B cell (primary cell): ENCODE data around the gene PITRM1. TPM values are rescaled to one million over a fixed set of nuclear protein-coding genes. Genes with fewer than 3 reads are reported as not detected.
A peak's percentile ranks its signal among the peaks of the same experiment; 100 is the strongest.

Source experiments
- ATAC-seq: fragments of 200-7000 bp; cut with Tn5 transposase; one replicate; pipeline ENCODE4 v1.10.0; 2021; ENCODE audit warnings: low read depth, mild to moderate bottlenecking, moderate number of reproducible peaks, moderate library complexity
- CTCF ChIA-PET: fragments of 350-600 bp; sonication (Branson Sonifier 250); formaldehyde crosslinking; loops from one replicate; lab custom pipeline; 2021; ENCODE audit warnings: antibody characterized with exemption, inconsistent platforms; lab: Charles Lee
- POLR2A ChIA-PET: fragments of 350-600 bp; sonication (Branson Sonifier 250); formaldehyde crosslinking; loops from one replicate; lab custom pipeline; 2021; ENCODE audit warnings: antibody characterized with exemption; lab: Charles Lee
- DNase-seq: peaks from one replicate; pipeline ENCODE4 v3.0.0; 2013
- H2AFZ ChIP-seq: 2 replicates; pipeline ENCODE4 v1.6.1; 2012; ENCODE audit warnings: mild to moderate bottlenecking, low read depth, low read length; ENCODE audit not compliant: insufficient read depth, poor library complexity, severe bottlenecking
- H3K27ac ChIP-seq, 2 donors: 1 replicate in 1 of 2; 2 replicates in 1 of 2; pipeline ENCODE4 v1.5.1; 2012 to 2013; ENCODE audit warnings: low read length in 2 of 2, mild to moderate bottlenecking in 2 of 2, moderate library complexity in 1 of 2
- H3K27me3 ChIP-seq, 4 experiments: fragments of 200-600 bp in 1 of 4; sonication (generic) in 1 of 4; replicated peaks in 1 of 4; 1 replicate in 2 of 4; 2 replicates in 2 of 4; pipeline versions ENCODE4 v1.6.1 to v1.7.0; 2013 to 2016; ENCODE audit warnings: low read length in 3 of 4, mild to moderate bottlenecking in 2 of 4, mixed read lengths in 1 of 4, moderate library complexity in 1 of 4; ENCODE audit not compliant: insufficient read depth in 4 of 4, control insufficient read depth in 3 of 4; ENCODE audit errors: control extremely low read depth in 1 of 4
- H3K36me3 ChIP-seq, 2 experiments: replicated peaks in 1 of 2; 1 replicate in 1 of 2; 2 replicates in 1 of 2; pipeline versions ENCODE4 v1.6.1 to v1.7.1; 2013; ENCODE audit warnings: low read length in 1 of 2; ENCODE audit not compliant: insufficient read depth in 2 of 2, control insufficient read depth in 1 of 2; ENCODE audit errors: control extremely low read depth in 1 of 2, extremely low read depth in 1 of 2
- H3K4me1 ChIP-seq, 2 donors: fragments of 200-600 bp in 1 of 2; sonication (generic) in 1 of 2; 1 replicate in 1 of 2; 2 replicates in 1 of 2; pipeline versions ENCODE4 v1.5.1 to v1.6.1; 2013 to 2017; ENCODE audit warnings: low read length in 2 of 2; ENCODE audit not compliant: control insufficient read depth in 2 of 2, insufficient read depth in 2 of 2
- H3K4me2 ChIP-seq: replicated peaks from 2 replicates; pipeline ENCODE3; 2012; ENCODE audit warnings: mild to moderate bottlenecking, low read depth, low read length; ENCODE audit not compliant: poor library complexity, severe bottlenecking
- H3K4me3 ChIP-seq, 5 experiments: fragments of 200-600 bp in 1 of 5; sonication (generic) in 1 of 5; 1 replicate in 3 of 5; 2 replicates in 2 of 5; pipeline versions ENCODE4 v1.5.1 to v1.7.0; 2011 to 2016; ENCODE audit warnings: low read length in 4 of 5, mild to moderate bottlenecking in 4 of 5, low read depth in 2 of 5, control low read depth in 1 of 5, moderate library complexity in 1 of 5; ENCODE audit not compliant: insufficient read depth in 1 of 5; ENCODE audit errors: control extremely low read depth in 1 of 5, extremely low read depth in 1 of 5
- H3K79me2 ChIP-seq: fragments of 200-600 bp; sonication (generic); one replicate; pipeline ENCODE4 v1.6.0; 2016; ENCODE audit warnings: low read length; ENCODE audit not compliant: control insufficient read depth, insufficient read depth
- H3K9ac ChIP-seq: fragments of 200-600 bp; sonication (generic); 2 replicates; pipeline ENCODE4 v1.6.1; 2017; ENCODE audit warnings: mild to moderate bottlenecking, low read length, moderate library complexity
- H3K9me3 ChIP-seq, 3 donors: one replicate each; pipeline versions ENCODE4 v1.6.1 to v1.7.1; 2013; ENCODE audit warnings: low read length in 2 of 3; ENCODE audit not compliant: control insufficient read depth in 2 of 3, insufficient read depth in 1 of 3; ENCODE audit errors: control extremely low read depth in 1 of 3
- H4K20me1 ChIP-seq: 2 replicates; pipeline ENCODE4 v1.6.0; 2012; ENCODE audit warnings: mild to moderate bottlenecking, low read length; ENCODE audit not compliant: insufficient read depth, control insufficient read depth, poor library complexity, severe bottlenecking
- H3K27ac Mint-ChIP-seq: one replicate; pipeline ENCODE4 v1.8.0; 2021; ENCODE audit warnings: mixed read lengths
- H3K27me3 Mint-ChIP-seq: one replicate; pipeline ENCODE4 v1.8.0; 2021; ENCODE audit warnings: mixed read lengths
- H3K4me1 Mint-ChIP-seq: one replicate; pipeline ENCODE4 v1.8.0; 2021; ENCODE audit warnings: mixed read lengths
- H3K4me3 Mint-ChIP-seq: one replicate; pipeline ENCODE4 v1.8.0; 2021; ENCODE audit warnings: mixed read lengths
- H3K9me3 Mint-ChIP-seq: one replicate; pipeline ENCODE4 v1.8.0; 2022; ENCODE audit warnings: mixed read lengths; ENCODE audit not compliant: insufficient read depth
- EZH2 ChIP-seq: IDR thresholded peaks from 2 replicates; pipeline ENCODE4 v1.6.1; 2012; ENCODE audit warnings: borderline replicate concordance, low read depth, mild to moderate bottlenecking, moderate library complexity, low read length; ENCODE audit not compliant: insufficient read depth, poor library complexity, severe bottlenecking
- WGBS: methylation state at CpG from one replicate; pipeline ENCODE4 v1.1.5; 2013; ENCODE audit warnings: missing lambda C conversion rate; ENCODE audit not compliant: insufficient coverage; 5-methylcytosine and 5-hydroxymethylcytosine counted together
- intact Hi-C: fragments of 100-400 bp; cut with micrococcal nuclease; formaldehyde crosslinking; loops from one replicate; pipeline ENCODE4 v1.10.0; 2022
- polyA plus RNA-seq: library from polyadenylated mRNA; depleted of rRNA; stranded (reverse); fragments of >200 nt; gene quantifications from 2 replicates; pipeline ENCODE4 v1.2.3, GENCODE V29; 2012
- total RNA-seq, 2 donors: library from RNA; stranded (reverse); fragments of 120-200 nt in 1 of 2; gene quantifications; 1 replicate in 1 of 2; 2 replicates in 1 of 2; pipeline versions ENCODE4 v1.2.3 to v1.2.4, GENCODE V29; 2013 to 2022
- TF ChIP-seq, protein P1 (sequence below): fragments of 200-600 bp; IDR thresholded peaks from one replicate; pipeline ENCODE4 v1.8.0; 2022; ENCODE audit warnings: antibody characterized with exemption, mild to moderate bottlenecking

PITRM1 gene
- total and polyA plus RNA-seq, 2 donors (not counting 1 experiment from before 2014, with no cell fraction given), result 50.7 to 71.1 TPM

DNA sequence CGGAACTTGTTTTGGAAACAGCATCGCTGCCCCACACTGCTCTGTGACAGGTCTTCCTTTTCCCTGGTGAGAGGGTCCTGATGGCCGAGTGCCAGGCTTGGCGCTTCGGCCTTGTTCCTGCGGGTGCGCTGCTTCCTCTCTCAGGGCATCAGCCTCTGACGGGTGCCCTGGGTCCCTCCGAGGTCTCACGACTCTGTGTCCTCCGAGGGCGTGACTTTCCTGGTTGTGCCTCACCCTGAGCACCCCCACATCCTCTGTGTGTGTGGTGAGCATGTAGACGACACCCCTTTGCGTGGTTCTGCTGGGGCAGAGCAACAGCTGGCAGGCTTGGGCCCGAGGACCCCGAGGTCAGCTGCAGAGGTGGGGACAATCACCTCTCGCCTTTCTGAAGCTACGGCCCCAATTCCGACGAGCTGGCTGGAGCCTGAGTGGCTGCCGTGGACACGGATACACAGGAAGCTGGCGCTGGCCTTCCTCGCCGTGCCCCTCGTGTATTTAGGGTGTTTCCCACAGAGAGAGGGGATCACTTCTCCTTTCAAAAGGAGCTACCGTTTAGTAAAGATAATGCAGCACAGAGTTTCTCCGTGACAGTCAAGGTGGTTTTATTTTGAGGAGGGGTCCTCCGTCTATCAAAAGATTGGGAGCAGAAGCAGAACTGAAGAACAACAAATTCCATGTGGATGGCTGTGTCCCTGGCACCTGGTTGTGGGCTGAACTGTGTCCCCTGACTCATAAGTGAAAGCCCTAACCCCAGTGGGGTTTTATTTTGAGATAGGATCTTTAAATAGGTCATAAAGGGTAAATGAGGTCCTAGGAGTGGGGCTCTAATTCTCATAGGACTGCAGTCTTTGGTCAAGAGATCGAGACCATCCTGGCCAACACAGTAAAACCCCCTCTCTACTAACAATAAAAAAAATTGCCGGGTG, 36.2 kb upstream of the PITRM1 start:
- intact Hi-C loops, result no loop called here
- DNase-seq (peak; percentile 38), ATAC-seq (peak; percentile 33)
- Histone ChIP-seq H3K27me3 (peaks cover 0 to 2% (median 0%) of the 10 kb centered on the region in 4 experiments), H3K27ac (no peak overlapping the region), H3K4me1 (peaks cover 0 to 17% of the 10 kb centered on the region in 2 donors), H3K9ac (peak overlapping the region; percentile 32), H3K36me3 (no peaks in the 10 kb centered on the region), H3K4me2 (peak overlapping the region; percentile 48), H4K20me1 (no peaks in the 10 kb centered on the region), H2AFZ (no peak overlapping the region), H3K9me3 (no peaks in the 10 kb centered on the region), H3K79me2 (no peaks in the 10 kb centered on the region), H3K4me3 (no peak overlapping the region)
- Mint-ChIP-seq H3K9me3 (no peaks in the 10 kb centered on the region), H3K4me1 (peaks cover 13% of the 10 kb centered on the region), H3K4me3 (peak overlapping the region; percentile 45), H3K27me3 (peaks cover 25% of the 10 kb centered on the region), H3K27ac (peak overlapping the region; percentile 37)
- ChIA-PET POLR2A (no interaction called here), CTCF (interaction anchor here (0.5 to 1.2 kb wide), 2 partner anchors 11 to 1439 kb away, joined by 3 read pairs; no protein-coding TSS in a partner anchor)
- TF ChIP-seq, protein P1, sequence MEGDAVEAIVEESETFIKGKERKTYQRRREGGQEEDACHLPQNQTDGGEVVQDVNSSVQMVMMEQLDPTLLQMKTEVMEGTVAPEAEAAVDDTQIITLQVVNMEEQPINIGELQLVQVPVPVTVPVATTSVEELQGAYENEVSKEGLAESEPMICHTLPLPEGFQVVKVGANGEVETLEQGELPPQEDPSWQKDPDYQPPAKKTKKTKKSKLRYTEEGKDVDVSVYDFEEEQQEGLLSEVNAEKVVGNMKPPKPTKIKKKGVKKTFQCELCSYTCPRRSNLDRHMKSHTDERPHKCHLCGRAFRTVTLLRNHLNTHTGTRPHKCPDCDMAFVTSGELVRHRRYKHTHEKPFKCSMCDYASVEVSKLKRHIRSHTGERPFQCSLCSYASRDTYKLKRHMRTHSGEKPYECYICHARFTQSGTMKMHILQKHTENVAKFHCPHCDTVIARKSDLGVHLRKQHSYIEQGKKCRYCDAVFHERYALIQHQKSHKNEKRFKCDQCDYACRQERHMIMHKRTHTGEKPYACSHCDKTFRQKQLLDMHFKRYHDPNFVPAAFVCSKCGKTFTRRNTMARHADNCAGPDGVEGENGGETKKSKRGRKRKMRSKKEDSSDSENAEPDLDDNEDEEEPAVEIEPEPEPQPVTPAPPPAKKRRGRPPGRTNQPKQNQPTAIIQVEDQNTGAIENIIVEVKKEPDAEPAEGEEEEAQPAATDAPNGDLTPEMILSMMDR, result no peak
- no peak for TF ChIP-seq EZH2
- WGBS, result 70% methylated on average over 29 of the region's 31 CpGs

DNA sequence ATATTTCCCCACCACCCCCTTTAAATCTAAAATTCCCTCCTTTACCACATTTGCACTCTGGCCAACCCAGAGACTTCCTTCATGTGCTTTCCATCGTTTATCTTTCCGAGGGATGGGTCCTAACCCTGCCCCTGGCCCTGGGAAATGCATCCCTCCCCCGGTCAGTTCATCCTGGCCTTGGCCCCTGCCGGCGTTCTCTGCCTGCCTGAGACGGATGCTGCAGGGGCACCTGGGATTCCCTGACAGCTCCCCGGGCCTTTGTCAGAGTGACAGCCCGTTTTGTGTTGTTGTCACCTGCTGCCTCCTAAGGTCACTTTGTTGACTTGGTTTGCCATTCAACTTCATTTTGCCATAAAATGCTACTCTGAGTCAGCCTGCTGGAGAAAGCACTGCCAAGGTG, 34.8 kb upstream of the PITRM1 start:
- TF ChIP-seq, protein P1, result no peak
- TF ChIP-seq EZH2, result no peak
- Histone ChIP-seq H2AFZ (no peak overlapping the region), H3K9ac (no peak overlapping the region), H3K4me1 (peaks cover 0 to 17% of the 10 kb centered on the region in 2 donors), H3K4me3 (no peak overlapping the region), H4K20me1 (no peaks in the 10 kb centered on the region), H3K9me3 (no peaks in the 10 kb centered on the region), H3K27ac (no peak overlapping the region), H3K79me2 (no peaks in the 10 kb centered on the region), H3K4me2 (no peak overlapping the region), H3K36me3 (no peaks in the 10 kb centered on the region), H3K27me3 (peaks cover 0 to 2% (median 0%) of the 10 kb centered on the region in 4 experiments)
- WGBS, result 96% methylated on average over 8 of the region's 8 CpGs
- Mint-ChIP-seq H3K9me3 (no peaks in the 10 kb centered on the region), H3K4me1 (peaks cover 13% of the 10 kb centered on the region), H3K4me3 (no peak overlapping the region), H3K27me3 (peaks cover 29% of the 10 kb centered on the region), H3K27ac (no peak overlapping the region)
- ChIA-PET CTCF (no interaction called here), POLR2A (no interaction called here)
- intact Hi-C loops, result no loop called here
- DNase-seq (no peak), ATAC-seq (no peak)
